Gastrocnemius medialis (tissue), 4 donors: ENCODE data around the gene SLC9A1. TPM values are rescaled to one million over a fixed set of nuclear protein-coding genes. Genes with fewer than 3 reads are reported as not detected.

Experiments
- ATAC-seq, 2 donors: fragments of 150-250 bp; one replicate each; pipeline ENCODE4 v1.9.1; 2016
- DNase-seq, 2 donors: peaks; one replicate each; pipeline ENCODE4 v3.0.0-alpha.2; 2019
- H3K27ac ChIP-seq, 4 donors: fragments of 200-600 bp; sonication (generic); 1 replicate in 1 of 4; 2 replicates in 3 of 4; pipeline ENCODE4 v1.5.1; 2016 to 2018; ENCODE audit warnings: mild to moderate bottlenecking in 2 of 4, moderate library complexity in 1 of 4
- H3K27me3 ChIP-seq, 3 donors: fragments of 200-600 bp; sonication (generic) in 2 of 3; 1 replicate in 1 of 3; 2 replicates in 2 of 3; pipeline versions ENCODE4 v1.5.1 to v1.6.0; 2016 to 2019; ENCODE audit warnings: mild to moderate bottlenecking in 1 of 3, moderate library complexity in 1 of 3
- H3K36me3 ChIP-seq, 2 donors: fragments of 200-600 bp; sonication (generic) in 1 of 2; one replicate each; pipeline ENCODE4 v1.5.1; 2017 to 2018
- H3K4me1 ChIP-seq, 2 donors: fragments of 200-600 bp; sonication (generic) in 1 of 2; one replicate each; pipeline ENCODE4 v1.5.1; 2016 to 2017; ENCODE audit warnings: mild to moderate bottlenecking in 2 of 2
- H3K4me3 ChIP-seq, 4 donors: fragments of 200-600 bp; sonication (generic) in 3 of 4; 1 replicate in 1 of 4; 2 replicates in 3 of 4; pipeline ENCODE4 v1.5.1; 2016 to 2019; ENCODE audit warnings: mild to moderate bottlenecking in 2 of 4
- H3K9me3 ChIP-seq, 3 donors: fragments of 200-600 bp; sonication (generic) in 2 of 3; 1 replicate in 1 of 3; 2 replicates in 2 of 3; pipeline ENCODE4 v1.5.1; 2016 to 2019
- CTCF ChIP-seq, 5 experiments: fragments of 450-650 bp in 3 of 5; fragments of 200-600 bp in 2 of 5; sonication (generic) in 2 of 5; IDR thresholded peaks in 4 of 5; conservative IDR thresholded peaks in 1 of 5; 1 replicate in 4 of 5; 2 replicates in 1 of 5; pipeline ENCODE4 v1.5.1; 2016 to 2019; ENCODE audit warnings: antibody characterized with exemption in 5 of 5, mild to moderate bottlenecking in 3 of 5, moderate library complexity in 3 of 5
- POLR2A ChIP-seq, 2 donors: fragments of 450-650 bp; IDR thresholded peaks; one replicate each; pipeline ENCODE4 v1.6.1; 2017; ENCODE audit warnings: antibody characterized with exemption in 2 of 2, mild to moderate bottlenecking in 2 of 2, moderate library complexity in 2 of 2
- in situ Hi-C, 4 donors: fragments of 200-750 bp; cut with MboI; loops; one replicate each; pipeline versions ENCODE4 v1.15.0 to v1.8.0; 2017; ENCODE audit warnings: low sequenced_read_pairs in 4 of 4
- intact Hi-C: fragments of 100-400 bp; cut with DNase I; formaldehyde crosslinking; loops from one replicate; pipeline ENCODE4 v1.15.1; 2023; ENCODE audit warnings: low total_unique reads
- total RNA-seq, 4 donors: library from RNA; depleted of rRNA; stranded (reverse); fragments of >200 nt; gene quantifications; one replicate each; pipeline versions ENCODE4 v1.1.0 to v1.2.3, GENCODE V29; 2016

The SLC9A1 gene
- total RNA-seq, 4 donors from 2014 or later, result 2.5 to 4.3 (median 3.7) TPM

GRCh38 chr1:27117733-27118439, 37.0 kb downstream of the SLC9A1 start:
- H3K36me3 ChIP-seq, result no peaks in the 10 kb centered on the region
- in situ Hi-C loops (loop anchor here in 1 of 4 donors (5.0 kb wide), 1 partner anchor 39 kb away; the partner anchor contains the start of gene SLC9A1), intact Hi-C loops (no loop called here)
- no peak overlapping the region for H3K4me3 ChIP-seq
- no peaks in the 10 kb centered on the region for H3K27me3 ChIP-seq
- H3K4me1 ChIP-seq, result peaks cover 46 to 54% of the 10 kb centered on the region in 2 donors
- H3K27ac ChIP-seq, result peak overlapping the region; percentile 77 to 84 (median 82)
- no peak for DNase-seq
- TF ChIP-seq POLR2A (IDR thresholded peaks at IDR 0.05) (no peak), CTCF (IDR thresholded peaks at IDR 0.05 in 4 of 5, conservative IDR thresholded peaks at IDR 0.05 in 1 of 5) (no peak)
- no peak for ATAC-seq
- H3K9me3 ChIP-seq, result no peaks in the 10 kb centered on the region

DNA sequence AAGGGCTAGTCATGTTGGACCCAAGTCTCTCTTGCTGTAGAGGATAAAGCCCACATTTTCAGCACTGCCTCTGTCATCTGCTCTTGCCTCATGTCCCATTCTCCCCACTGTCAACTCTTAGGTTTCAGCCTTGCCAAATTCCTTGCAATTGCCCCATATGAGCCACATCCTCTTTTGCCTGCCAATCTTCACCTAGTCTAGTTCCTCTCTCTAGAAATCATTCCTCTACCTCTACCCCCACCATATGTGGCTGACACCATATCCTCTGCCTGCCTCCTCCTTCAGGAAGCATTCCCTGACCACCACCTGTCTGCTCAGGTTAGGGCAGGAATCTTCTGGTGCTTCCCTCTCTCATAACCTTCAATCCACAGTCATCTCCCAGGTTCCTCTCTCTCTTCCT, 38.2 kb downstream of the SLC9A1 start:
- no peaks in the 10 kb centered on the region for H3K9me3 ChIP-seq
- no peak overlapping the region for H3K4me3 ChIP-seq
- peaks cover 49 to 58% of the 10 kb centered on the region in 2 donors for H3K4me1 ChIP-seq
- in situ Hi-C loops (loop anchor here in 1 of 4 donors (5.0 kb wide), 1 partner anchor 41 kb away; the partner anchor contains the start of gene SLC9A1), intact Hi-C loops (no loop called here)
- no peaks in the 10 kb centered on the region for H3K36me3 ChIP-seq
- ATAC-seq (no peak), DNase-seq (peak in 1 of 2 donors; percentile 44)
- peak overlapping the region; percentile 19 to 84 (median 68) for H3K27ac ChIP-seq
- TF ChIP-seq CTCF (IDR thresholded peaks at IDR 0.05 in 4 of 5, conservative IDR thresholded peaks at IDR 0.05 in 1 of 5) (no peak), POLR2A (IDR thresholded peaks at IDR 0.05) (no peak)
- no peaks in the 10 kb centered on the region for H3K27me3 ChIP-seq

GRCh38 chr1:27116232-27116631, 38.7 kb downstream of the SLC9A1 start:
- peaks cover 54 to 62% of the 10 kb centered on the region in 2 donors for H3K4me1 ChIP-seq
- DNase-seq (no peak), ATAC-seq (no peak)
- no peaks in the 10 kb centered on the region for H3K9me3 ChIP-seq
- intact Hi-C loops (no loop called here), in situ Hi-C loops (loop anchor here in 1 of 4 donors (5.0 kb wide), 1 partner anchor 41 kb away; the partner anchor contains the start of gene SLC9A1)
- H3K4me3 ChIP-seq, result no peak overlapping the region
- H3K27me3 ChIP-seq, result no peaks in the 10 kb centered on the region
- peak overlapping the region; percentile 19 to 55 (median 31) for H3K27ac ChIP-seq
- no peaks in the 10 kb centered on the region for H3K36me3 ChIP-seq
- TF ChIP-seq CTCF (IDR thresholded peaks at IDR 0.05 in 4 of 5, conservative IDR thresholded peaks at IDR 0.05 in 1 of 5), result no peak
- no peak for TF ChIP-seq POLR2A (IDR thresholded peaks at IDR 0.05)

DNA sequence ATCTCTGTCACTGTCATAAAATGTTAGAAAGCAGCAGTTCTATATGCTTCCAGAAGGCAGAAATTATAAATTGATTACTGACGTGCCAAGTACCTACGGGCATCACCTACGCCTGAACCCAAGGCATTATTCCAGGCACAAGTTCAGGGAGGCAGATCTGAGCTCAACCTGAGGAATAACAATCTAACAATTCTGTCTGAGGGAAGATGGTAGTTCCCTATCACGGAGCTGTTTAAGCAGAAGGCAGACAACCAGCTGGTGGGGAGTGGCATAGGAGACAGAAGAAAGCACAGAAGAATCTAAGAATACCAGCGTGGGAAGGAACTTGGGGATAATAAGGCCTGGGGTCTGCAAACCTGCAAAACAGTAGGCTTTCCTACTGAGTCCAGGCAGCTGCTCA, 40.4 kb downstream of the SLC9A1 start:
- H3K9me3 ChIP-seq, result no peaks in the 10 kb centered on the region
- no peak overlapping the region for H3K27ac ChIP-seq
- intact Hi-C loops, result no loop called here
- H3K36me3 ChIP-seq, result no peaks in the 10 kb centered on the region
- TF ChIP-seq POLR2A (IDR thresholded peaks at IDR 0.05) (no peak), CTCF (IDR thresholded peaks at IDR 0.05 in 4 of 5, conservative IDR thresholded peaks at IDR 0.05 in 1 of 5) (no peak)
- in situ Hi-C loops, result loop anchor here in 1 of 4 donors (5.0 kb wide), 1 partner anchor 38 kb away; no protein-coding TSS in a partner anchor
- ATAC-seq (no peak), DNase-seq (no peak)
- no peak overlapping the region for H3K4me3 ChIP-seq
- H3K27me3 ChIP-seq, result no peaks in the 10 kb centered on the region
- H3K4me1 ChIP-seq, result peaks cover 48 to 60% of the 10 kb centered on the region in 2 donors
